ENCODE data around the gene RAD54L2.
"Not testable (repeated sequence)": the region's sequence is repeated elsewhere in the genome, so short reads cannot be mapped to it uniquely, and the experiment has no call there.

RAD54L2 gene

DNA sequence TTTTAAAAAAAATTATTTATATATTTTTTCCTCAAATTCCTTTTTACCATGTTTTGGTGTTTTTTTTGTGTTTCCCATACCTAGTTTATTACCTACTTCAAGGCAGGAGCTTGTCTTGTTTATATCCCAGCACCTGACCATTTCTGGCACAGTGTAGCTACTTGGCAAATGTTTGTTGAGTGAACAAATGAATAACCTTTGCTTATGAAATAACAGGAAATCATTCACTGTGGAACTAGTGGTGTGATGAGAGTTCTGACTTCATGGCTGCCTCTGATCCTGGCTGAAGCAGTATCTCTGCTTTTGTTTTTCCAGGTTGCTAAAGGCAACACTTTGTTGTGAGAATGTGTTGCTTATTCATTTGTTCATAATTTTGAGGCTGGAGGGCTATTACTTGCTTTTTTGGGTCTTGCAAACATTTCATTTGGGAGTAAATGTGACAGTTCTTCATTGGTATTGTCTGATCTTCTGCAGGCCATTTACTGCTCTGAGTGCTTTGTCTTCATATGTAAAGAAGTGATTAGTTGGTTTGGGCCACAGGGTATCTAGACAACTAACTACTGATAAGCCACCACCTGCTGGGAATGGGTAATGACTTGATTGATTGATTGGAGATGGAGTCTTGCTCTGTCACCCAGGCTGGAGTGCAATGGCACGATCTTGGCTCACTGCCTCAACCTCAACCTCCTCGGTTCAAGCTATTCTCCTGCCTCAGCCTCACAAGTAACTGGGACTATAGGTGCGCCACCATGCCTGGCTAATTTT, 5.7 kb downstream of the RAD54L2 start:
- no peak for DNase-seq (ENCODE audit: low read depth)

DNA sequence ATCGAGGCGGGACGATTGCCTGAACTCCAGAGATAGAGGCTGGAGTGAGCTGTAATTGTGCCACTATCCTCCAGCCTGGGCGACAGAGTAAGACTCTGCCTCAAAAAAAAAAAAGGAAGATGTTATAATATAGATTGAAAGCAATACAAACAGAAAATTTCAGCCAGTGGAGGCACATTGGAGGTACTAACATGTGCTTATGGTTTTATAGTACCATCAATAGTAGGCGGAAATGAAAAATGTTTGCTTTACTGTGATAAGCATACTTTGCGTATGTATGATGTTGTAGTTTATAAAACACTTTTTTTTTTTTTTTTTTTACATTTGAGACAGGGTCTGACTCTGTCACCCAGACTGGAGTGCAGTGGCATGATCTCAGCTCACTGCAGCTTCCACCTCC, 8.8 kb downstream of the RAD54L2 start:
- no peak for DNase-seq (ENCODE audit: low read depth)

DNA sequence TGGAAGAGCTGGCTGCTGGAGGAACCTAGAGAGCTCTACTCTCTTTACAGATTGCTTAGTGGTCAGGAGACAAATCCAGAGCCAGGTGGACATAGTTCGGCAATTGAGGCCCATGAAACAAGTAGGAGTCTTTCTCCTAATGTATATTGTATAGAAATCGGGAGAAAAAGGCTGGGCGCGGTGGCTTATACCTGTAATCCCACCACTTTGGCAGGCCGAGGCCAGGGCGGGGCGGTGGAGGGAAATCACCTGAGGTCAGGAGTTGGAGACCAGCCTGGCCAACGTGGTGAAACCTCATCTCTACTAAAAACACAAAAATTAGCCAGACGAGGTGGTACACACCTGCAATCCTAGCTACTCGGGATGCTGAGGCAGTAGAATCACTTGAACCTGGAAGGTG, 10.8 kb downstream of the RAD54L2 start:
- no peak for DNase-seq (ENCODE audit: low read depth)

DNA sequence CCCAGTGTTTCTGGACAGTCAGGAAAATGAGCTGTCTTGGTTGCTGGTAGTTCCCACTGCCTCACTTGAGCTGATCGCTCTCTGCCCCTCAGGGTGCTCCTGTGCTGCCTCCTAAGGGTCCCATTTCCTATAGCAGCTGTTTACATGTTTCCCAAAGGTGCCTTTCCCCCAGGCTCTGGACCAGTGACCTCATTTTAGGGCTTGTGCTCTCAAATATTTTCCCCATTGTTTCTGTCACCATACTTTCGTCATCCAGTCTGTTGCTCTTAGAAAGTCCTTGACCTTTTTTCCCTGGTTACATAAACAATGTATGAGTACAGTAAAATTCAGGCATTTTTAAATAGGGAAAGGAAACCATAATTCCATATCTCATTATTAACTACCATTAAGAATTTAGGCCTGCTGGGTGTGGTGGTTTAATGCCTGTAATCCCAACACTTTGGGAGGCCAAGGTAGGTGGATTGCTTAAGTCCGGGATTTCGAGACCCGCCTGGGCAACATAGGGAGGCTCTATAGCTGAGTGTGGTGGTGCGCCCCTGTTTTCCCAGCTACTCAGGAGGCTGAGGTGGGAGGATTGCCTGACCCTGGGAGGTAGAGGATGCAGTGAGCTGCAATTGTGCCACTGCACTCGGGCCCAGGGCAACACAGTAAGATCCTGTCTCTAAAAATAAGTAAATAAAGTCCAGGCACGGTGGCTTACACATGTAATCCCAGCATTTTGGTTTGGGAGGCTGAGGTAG, 11.7 kb downstream of the RAD54L2 start:
- no peak for DNase-seq (ENCODE audit: low read depth)

DNA sequence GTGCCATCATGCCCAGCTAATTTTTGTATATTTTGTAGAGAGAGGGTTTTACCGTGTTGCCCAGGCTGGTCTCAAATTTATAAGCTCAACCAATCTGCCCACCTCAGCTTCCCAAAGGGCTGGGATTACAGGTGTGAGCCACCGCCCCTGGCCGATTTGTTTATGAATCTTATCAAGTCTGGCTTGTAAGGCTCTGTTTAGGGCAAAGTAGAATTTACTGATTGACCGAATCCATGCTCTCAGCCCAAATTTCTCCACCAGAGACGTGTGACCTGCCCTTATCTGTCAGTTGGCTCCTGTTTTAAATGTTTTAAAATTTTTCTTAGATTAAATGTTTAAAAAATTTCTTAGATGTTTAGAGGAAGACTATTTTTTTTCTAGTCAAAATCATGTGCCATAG, 19.5 kb downstream of the RAD54L2 start:
- DNase-seq (ENCODE audit: low read depth): no peak

DNA sequence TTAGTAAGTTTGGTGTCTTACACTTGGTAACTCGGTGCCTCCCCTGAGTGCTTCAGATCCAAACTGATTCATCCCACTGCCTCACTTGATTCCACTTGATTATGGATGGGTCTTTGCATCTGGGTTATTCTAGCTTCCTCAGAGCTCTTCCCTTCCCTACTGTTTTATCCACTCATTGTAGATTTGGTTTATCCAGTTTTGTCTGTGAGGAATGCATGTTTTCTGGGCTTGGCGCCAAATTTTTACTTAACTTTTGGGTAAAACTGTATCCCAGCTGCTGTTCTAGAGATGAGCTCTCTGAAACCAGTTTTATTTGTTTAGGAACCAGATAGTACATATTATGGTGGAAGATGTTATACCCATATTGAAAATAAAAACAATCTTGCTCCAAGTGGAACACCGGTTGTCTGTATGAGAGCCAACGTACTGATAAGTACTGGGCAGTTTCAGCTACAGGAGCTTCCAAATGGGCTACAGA, 20.9 kb downstream of the RAD54L2 start:
- DNase-seq (ENCODE audit: low read depth): no peak

DNA sequence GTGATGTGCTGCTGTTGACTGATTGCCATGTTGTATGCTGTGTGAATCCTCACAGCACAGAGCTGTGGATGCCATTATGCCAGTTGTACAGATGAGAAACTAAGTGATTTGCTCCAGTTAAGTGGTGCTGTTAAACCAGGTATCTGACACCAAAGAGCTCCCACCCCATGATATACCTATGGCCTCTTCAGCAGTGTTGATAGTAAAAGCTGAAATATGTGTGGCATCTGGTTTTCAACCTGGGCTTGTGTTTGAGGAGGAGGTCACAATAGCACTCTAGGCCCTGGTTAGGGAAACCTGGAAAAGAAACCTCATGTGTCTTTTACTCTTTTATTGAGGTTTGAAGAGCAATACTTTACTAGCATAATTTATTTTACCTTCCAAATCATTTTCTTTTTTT, 21.4 kb downstream of the RAD54L2 start:
- DNase-seq (ENCODE audit: low read depth): no peak

DNA sequence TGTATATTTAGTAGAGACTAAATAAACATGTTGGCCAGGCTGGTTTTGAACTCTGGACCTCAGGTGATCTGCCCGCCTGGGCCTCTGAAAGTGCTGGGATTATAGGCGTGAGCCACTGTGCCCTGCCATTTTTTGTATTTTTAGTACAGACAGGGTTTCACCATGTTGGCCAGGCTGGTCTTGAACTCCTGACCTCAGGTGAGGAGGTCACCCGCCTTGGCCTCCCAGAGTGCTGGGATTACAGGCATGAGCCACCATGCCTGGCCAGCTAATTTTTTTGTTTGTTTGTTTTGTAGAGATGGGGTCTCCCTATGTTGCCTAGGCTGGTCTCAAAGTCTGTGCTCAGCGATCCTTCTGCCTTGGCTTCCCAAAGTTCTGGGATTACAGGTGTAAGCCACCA, 23.9 kb downstream of the RAD54L2 start:
- DNase-seq (ENCODE audit: low read depth): not testable (repeated sequence)

DNA sequence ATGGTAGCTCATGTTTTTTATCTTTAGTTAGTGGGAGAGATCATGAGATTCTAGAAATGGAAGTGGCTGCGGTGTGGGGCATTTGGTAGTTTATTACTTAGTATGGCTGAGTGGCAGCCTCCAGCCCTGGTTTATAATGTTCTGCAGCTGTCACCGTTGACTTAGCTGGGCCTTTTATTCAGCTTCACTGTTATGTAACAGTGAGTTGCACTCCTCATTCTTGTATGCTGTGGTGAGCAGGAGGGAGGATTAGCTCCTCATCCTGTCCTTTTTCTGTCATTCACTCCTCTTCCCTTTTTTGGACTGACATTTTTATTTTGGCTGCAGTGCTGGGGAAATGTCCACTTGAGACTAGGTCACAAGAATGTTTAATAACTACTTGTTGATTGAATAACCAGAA, 29.5 kb downstream of the RAD54L2 start:
- no peak for DNase-seq (ENCODE audit: low read depth)

DNA sequence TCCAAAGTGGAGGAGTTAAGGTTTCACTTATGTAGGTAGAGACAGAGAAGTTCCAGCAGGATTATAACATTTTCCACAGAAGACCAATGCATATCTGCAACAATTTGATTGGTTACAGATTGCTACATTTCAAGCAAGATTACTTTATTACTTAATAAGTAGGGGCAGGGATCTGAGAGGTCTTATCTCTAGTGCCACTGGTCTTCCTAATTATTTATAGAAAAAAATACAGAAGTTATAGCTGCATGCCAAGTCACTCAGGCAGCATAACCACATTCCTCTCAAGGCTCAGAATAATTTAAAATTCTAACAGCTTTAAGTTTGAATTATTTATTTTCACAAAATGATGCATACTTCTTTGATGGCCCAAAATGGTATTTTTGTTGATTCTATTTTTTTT, 30.5 kb downstream of the RAD54L2 start:
- DNase-seq (ENCODE audit: low read depth): no peak

DNA sequence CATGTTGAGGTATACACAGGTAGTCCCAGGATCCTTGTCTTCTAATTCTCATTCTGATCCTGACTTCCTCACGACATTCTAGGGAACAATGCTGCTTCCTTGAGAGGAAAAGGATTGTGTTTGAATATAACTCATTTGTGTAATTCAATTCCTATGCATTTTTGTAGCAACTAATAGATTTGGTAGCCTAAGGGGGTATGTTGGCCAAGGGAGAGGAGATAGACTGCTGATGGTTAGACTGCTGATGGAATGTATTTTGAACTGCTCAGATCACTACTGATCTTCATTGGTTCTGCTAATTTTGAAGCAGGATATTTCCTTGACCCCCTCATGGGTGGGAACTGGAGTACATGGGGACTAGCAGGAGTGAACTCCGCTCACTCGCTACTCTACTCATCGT, 39.7 kb downstream of the RAD54L2 start:
- DNase-seq (ENCODE audit: low read depth): no peak

DNA sequence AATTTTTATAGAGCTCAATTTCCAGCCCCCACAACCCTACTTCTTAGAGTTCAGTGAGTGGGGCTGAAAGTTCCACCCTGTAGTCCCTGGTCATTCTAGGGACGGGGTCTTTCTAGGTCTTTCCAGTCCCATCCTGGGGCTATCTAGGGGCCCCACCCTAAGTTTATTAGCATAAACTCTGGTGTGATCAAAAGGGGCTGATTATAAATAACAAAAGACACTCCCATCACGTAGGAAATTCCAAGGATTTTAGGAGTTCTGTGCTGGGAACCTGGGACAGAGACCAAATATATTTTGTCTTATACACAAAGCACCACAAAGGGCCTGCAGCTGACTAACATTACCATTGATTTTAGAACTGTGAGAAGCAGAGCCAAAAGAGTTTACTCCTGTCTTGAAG, 41.9 kb downstream of the RAD54L2 start:
- no peak for DNase-seq (ENCODE audit: low read depth)

DNA sequence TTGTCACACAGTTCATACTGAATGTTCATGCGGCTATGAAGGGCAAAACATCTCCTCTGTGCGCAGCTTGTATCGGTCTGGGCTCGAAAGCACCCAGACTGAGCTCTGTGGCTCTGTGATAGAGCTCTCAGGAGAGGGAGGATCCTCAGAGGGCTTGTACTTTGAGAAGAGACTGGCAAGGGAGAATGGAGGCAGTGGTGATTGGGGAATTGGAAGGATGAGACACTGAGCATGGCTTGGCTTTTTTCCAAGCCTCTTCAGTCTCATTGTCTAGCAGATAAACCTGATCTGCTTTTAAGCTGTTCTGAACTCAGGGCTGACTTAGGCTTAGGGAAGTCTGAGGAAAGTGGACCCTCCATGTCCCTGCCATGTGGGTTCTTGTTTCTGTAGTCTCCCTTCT, 43.0 kb downstream of the RAD54L2 start:
- no peak for DNase-seq (ENCODE audit: low read depth)

DNA sequence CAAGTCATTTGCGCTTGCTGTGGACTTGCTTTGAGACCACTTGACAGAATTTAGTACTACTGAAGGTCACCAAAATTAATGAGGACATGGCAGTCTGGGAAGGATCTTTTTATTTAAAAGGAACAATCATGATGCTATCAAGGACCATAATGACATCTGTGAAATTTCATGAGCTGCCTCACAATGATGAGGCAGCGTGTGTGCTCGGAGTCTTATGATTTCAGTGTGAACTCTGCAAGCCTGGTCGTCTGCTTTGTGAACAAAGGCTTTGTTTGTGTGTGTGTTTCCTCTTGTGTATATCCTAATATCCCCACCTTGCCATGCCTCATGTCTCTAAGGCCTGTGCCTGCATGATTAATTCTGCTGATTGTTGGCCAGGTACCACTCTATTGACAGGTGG, 46.7 kb downstream of the RAD54L2 start:
- DNase-seq (ENCODE audit: low read depth): no peak

DNA sequence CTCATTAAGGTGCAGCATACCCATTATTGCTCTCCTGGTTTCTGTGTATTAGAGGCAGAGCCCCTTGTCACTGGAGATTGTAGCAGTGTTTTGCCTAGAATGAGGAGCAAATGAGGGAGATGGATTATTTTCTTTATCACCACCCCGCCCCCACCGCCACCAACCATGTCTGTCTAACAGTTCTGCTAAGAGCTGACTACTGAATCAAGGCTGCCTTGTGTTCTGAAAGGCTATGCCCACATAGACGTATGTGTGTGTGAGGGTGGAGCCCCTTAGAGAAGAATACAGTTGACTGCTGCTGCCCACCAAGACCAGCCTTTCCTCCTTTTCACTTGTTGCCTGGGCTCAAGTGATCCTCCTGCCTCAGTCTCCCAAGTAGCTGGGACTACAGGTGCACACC, 47.4 kb downstream of the RAD54L2 start:
- DNase-seq (ENCODE audit: low read depth): no peak

Measured in T follicular helper cell (primary cell).